Putamen (tissue), 1 donor: ENCODE data around the gene DPH6.

Experiments used
- DNase-seq: peaks from one replicate; pipeline ENCODE4 v3.0.0-alpha.2; 2016; ENCODE audit warnings: low spot score

DPH6 gene

GRCh38 chr15:35540885-35541284 lies 5.1 kb downstream of the DPH6 start:
- no peak for DNase-seq

- no peak for DNase-seq
These were observed 5.9 kb downstream of the DPH6 start for GRCh38 chr15:35540021-35540420.

GRCh38 chr15:35535365-35535916 lies 10.5 kb downstream of the DPH6 start:
- no peak for DNase-seq

- DNase-seq, result no peak
These were observed 12.5 kb downstream of the DPH6 start for GRCh38 chr15:35533130-35534110.

DNA sequence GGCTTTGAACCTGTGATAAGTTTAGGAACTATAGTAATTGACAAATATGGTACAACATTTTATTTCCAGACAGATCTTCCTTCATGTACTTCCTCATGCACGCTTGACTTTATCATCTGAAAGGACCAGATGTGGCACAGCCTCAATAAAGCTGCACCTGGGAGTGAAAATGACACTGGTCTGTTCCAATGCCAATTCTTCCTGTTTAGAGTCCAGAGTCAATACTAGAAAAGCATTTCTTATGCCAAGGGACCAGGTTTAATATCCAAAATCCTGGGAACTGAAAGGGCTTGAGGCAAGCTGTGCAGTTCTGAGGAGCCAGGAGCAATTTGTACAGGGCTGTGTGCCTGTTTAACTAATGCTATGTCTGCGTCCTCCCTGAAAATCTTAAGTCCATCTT lies 15.3 kb downstream of the DPH6 start:
- no peak for DNase-seq

DNA sequence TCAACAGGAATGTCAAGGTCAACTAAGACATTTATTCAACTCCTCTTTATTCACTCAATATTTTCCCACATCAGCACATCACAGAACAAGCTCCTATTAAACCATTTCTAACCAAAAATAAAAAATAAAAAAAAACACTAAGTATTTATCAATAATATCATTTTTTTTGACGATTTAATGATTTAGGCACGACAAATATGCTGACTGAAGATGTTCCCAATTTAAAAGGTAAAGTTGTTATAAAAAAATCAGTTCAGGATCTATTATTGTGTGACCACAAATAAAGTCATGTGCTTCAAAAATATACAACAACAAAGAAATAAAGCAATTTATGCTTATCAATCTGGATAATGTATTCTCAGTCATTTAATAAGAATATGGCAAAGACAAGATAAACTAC lies 16.2 kb downstream of the DPH6 start:
- DNase-seq, result no peak

DNA sequence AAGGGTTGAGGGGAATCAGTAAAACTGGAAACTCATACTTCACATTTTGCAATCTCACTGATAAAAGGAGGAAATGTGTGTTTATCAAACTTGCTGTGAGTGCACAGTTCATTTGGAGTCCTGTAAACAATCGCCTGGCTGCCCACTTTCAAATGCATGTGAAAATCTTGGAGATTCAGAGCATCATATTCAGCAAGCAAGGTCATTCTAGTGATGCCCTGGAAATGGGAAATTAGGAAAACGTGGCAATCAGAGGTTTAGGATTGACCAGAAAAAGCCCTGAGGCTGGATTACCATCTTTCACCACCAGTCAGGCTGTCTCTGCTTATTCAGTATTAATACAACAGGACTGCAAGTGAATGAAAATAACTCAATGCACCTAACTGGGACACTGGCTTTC lies 23.9 kb downstream of the DPH6 start:
- no peak for DNase-seq

DNA sequence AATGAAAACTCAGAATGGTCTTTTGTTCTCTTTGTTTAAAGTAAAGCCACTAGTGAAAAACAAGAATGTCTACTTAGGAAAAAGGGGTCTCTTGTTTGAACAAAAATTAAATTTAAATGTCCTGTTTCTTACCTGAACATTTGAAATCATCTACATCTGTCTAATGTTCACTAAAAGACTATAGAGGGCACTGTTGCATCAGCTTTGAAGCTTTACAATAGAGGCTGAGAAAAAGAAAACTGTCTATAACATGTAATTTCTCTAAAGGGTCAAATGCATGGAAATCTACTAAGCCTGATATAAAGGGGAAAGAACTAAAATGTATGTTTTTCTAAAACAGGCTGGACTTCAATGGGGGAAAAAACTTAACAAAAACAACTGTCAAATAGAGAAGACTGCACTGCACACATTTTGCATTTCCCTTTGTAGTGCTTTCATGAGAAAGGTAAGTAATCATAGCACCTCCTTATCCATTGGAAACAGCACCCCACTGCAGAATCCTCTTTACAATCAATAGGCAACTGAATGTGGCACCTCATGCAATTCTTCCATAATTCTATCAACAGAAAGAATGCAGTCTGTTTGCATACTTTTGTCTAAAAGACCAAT lies 26.3 kb downstream of the DPH6 start:
- DNase-seq, result peak; percentile 55

DNA sequence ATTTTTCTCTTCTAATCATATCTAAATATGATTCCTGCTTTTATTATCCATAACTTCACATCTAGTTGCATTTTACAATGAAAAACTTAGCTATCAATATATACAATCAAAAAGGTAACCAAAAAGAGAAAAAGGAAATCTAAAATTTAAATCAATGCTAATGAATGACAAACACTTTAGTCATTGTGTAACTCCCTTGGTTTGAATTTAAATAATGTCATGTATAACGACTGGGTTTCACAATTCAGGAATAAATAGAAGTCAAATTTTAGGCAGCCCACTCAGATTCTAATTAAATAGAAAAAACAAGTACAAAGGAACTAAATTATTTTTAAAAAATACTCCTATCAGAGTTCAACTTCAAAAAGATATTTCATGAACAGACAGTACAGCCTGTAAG lies 26.9 kb downstream of the DPH6 start:
- DNase-seq, result no peak

GRCh38 chr15:35514759-35515158 lies 31.2 kb downstream of the DPH6 start:
- no peak for DNase-seq

- no peak for DNase-seq
These were observed 37.9 kb downstream of the DPH6 start for GRCh38 chr15:35507932-35508638.

DNA sequence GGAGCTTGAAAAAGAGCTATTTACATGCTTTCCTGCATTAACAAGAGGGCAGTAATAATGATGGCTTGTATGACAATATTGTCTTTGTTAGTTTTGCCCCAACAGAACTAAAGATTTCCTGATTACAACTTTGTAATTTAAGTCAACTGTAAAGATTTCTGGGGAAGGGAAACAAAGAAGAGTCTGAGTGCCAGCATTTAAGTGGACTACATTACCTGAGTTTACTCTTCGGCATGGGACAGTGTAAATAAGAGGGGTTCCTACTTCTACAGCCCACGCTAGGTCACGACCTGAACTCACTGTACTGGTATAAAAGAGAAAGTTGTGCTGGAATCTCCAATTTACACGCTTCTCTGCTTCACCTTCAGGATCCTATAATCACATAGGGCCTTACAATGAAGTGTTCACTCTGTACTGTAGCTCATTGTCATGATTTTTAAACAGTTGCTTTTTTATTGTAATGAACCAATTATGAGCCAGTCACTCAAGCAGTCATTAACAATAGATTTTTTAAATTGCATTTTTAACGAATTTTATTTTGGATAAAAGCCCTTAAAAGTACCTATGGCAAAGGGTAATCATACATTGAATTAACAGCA lies 39.6 kb downstream of the DPH6 start:
- no peak for DNase-seq

DNA sequence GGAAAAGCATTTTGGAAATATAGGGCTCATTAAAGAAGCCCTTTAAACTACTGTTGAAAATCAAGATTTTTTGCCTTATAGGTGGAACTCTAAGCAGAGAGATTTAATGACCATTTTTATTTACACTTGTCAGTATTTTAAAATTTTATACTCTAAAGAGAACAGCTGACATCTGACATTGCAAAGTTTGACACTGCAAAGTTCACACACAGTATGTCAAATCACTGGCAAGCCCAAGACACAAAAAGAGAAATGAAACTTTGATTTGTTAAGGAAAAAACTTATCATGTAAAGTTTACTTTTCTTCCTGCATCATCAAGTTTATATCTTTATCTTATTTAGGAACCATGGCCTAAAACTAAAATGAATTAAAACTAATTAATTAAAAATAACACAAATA lies 40.2 kb downstream of the DPH6 start:
- DNase-seq, result no peak

GRCh38 chr15:35505141-35505540 lies 40.8 kb downstream of the DPH6 start:
- DNase-seq, result no peak

DNA sequence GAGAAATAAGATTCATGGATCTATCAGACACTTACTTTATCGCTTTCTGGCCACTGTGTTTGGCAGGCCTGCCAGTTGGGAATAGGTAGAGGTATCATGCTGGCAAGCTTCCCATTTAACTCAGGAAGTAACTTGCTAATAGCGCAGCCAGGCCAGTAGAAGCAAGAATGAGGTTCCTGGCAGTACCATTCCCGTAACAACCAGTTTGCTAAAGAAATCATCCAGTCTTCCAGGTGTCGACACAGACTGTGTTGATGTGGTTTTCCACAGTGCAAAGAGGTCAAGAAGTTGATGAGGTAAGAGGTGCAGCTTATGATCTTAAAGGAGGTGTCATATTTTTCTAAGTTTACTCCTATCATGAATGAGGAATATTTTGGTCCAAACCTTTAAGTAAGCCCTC lies 46.2 kb downstream of the DPH6 start:
- DNase-seq, result no peak

DNA sequence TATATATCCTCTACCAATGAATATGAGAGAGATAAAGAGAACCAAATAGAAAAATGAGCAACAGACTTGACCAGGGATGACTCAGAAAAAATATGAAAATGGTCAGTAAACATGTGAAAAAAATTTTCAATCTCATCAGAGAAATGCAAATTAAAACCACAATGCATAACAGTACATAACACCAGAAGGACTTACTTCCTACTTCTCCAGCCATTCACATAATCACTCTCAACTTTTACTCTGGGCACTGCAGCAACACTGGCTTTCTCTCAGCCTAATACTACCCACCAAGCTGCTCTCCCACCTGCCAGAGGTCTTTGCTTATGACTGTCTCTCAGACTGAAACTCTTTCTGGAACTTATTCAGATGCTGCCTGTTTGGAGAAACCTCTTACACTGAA lies 49.4 kb downstream of the DPH6 start:
- DNase-seq, result no peak

DNA sequence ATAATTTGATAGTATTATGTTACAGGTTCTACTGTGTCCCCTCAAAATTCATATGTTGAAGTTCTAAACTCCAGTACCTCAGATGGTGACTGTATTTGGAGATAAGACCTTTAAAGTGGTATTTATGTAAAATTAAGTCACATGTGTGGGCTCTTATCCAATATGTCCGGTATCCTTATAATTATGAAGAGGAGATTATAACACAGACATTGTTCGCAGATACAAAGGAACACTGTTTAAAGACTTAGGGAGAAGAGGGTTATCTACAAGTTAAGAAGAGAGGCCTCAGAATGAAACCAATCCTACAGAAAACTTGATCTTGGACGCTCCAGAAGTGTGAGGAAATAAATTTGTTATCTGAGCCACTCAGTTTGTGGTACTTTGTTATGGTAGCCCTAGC lies 50.9 kb downstream of the DPH6 start:
- no peak for DNase-seq

DNA sequence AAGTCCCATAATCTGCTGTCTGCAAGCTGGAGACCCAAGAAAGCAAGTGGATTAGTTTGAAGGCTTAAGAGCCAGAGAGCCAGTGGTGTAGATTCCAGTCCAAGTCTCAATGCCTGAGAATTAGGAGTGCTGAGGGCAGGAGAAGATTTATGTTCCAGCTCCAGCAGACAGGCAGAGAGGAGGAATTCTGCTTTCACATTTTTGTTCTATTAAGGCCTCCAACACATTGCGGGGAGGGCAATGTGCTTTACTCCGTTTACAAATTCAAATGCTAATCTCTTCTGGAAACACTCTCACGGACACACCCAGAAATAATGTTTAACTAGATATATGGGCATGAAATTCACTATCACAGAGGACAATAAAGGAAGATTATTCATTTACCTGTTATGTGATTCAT lies 54.0 kb downstream of the DPH6 start:
- no peak for DNase-seq

DNA sequence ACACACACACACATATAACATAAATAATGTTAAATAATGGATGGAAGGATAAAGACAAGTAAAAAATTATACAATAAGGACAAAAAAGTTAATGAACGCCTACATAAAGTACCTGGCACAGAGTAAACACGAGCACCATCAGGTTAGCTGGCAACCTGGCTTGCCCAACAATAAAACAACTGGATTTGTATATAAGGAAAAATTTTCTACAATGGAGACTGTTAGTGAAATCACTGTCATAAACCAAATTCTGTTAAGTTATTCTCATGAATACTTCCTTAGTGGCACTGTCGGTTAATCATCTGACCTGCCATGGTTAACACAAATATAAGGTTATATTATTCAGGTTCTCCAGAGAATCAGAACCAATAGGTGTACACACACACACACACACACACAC lies 54.8 kb downstream of the DPH6 start:
- no peak for DNase-seq

DNA sequence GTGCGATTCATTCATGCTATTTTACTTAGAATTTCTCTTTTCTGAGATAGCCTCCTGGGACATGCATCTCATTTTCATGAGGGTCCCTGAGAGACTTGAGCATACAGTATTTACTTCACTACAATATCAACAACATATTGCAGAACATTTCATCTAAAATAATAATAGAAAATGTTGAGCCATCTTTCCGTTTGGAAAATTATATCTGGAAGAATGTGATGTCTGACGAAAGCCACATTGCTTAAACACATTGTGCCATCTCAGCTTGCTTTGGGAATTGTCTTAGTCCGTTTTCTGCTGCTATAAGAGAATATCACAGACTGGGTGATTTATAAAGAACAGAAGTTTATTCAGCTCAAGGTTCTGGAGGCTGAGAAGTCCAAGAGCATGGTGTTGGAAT lies 55.5 kb downstream of the DPH6 start:
- DNase-seq, result no peak

DNA sequence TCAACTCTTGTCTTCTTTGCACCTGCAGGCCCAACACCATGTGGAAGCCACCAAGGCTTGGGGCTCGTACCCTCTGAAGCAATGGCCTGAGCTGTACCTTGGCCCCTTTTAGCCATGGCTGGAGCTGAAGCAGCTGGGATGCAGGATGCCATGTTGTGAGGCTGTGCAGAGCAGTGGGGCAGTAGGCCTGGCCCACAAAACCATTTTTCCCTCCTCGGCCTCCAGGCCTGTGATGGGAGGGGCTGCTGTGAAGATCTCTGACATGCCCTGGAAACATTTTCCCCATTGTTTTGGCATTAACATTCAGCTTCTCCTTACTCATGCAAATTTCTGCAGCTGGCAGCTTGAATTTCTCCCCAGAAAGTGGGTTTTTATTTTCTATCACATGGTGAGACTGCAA lies 58.5 kb downstream of the DPH6 start:
- DNase-seq, result no peak

GRCh38 chr15:35486296-35486695 lies 59.7 kb downstream of the DPH6 start:
- no peak for DNase-seq
